HG03103 (cell line): Measurements from ENCODE around the gene IDH3G.

ENCODE experiments used
- ATAC-seq: cut with Tn5 transposase; IDR thresholded peaks from one replicate; pipeline ENCODE4 v1.9.1; 2021; ENCODE audit warnings: low read depth; ENCODE audit not compliant: unreplicated experiment

Gene IDH3G

GRCh38 chrX:153792368-153792767 lies 1.8 kb downstream of the IDH3G start:
- ATAC-seq = no peak

GRCh38 chrX:153791104-153791852 lies 2.9 kb downstream of the IDH3G start:
- ATAC-seq = no peak

- no peak for ATAC-seq
These were observed 4.5 kb downstream of the IDH3G start for GRCh38 chrX:153789654-153790053.

GRCh38 chrX:153786669-153787068 lies 7.5 kb downstream of the IDH3G start:
- ATAC-seq = no peak

GRCh38 chrX:153784325-153784967 lies 9.7 kb downstream of the IDH3G start:
- no peak for ATAC-seq

- no peak for ATAC-seq
These were observed 10.7 kb downstream of the IDH3G start for GRCh38 chrX:153783378-153784013.

GRCh38 chrX:153782871-153783270 lies 11.3 kb downstream of the IDH3G start:
- ATAC-seq = no peak

- no peak for ATAC-seq
These were observed 11.9 kb downstream of the IDH3G start for GRCh38 chrX:153782313-153782712.

GRCh38 chrX:153781428-153782047 lies 12.6 kb downstream of the IDH3G start:
- ATAC-seq = no peak

GRCh38 chrX:153780678-153781427 lies 13.3 kb downstream of the IDH3G start, which contains the start of gene SRPK3:
SRPK3 (plus strand) TSS chrX:153781041; CDS start chrX:153781087, 46 bp downstream.
- no peak for ATAC-seq

GRCh38 chrX:153779891-153780677 lies 14.1 kb downstream of the IDH3G start:
- ATAC-seq = no peak

- no peak for ATAC-seq
These were observed 15.5 kb downstream of the IDH3G start for GRCh38 chrX:153778684-153779101.

- no peak for ATAC-seq
These were observed 16.0 kb downstream of the IDH3G start for GRCh38 chrX:153778181-153778580.

GRCh38 chrX:153777261-153778090 lies 16.7 kb downstream of the IDH3G start:
- no peak for ATAC-seq

GRCh38 chrX:153776611-153777045 lies 17.5 kb downstream of the IDH3G start:
- ATAC-seq = no peak

- ATAC-seq = no peak
These were observed 18.0 kb downstream of the IDH3G start for GRCh38 chrX:153776120-153776599.

- ATAC-seq = no peak
These were observed 18.7 kb downstream of the IDH3G start for GRCh38 chrX:153775293-153776119.
